ENCODE results near the gene MYH11.
"Not testable (repeated sequence)": the region's sequence is repeated elsewhere in the genome, so short reads cannot be mapped to it uniquely, and the experiment has no call there.

MYH11 gene

GRCh38 chr16:15809297-15809696 is 47.5 kb downstream of the MYH11 start:
- not testable (repeated sequence) for DNase-seq (ENCODE audit: low spot score)

GRCh38 chr16:15808071-15808470 is 48.8 kb downstream of the MYH11 start:
- DNase-seq (ENCODE audit: low spot score): no peak

DNA sequence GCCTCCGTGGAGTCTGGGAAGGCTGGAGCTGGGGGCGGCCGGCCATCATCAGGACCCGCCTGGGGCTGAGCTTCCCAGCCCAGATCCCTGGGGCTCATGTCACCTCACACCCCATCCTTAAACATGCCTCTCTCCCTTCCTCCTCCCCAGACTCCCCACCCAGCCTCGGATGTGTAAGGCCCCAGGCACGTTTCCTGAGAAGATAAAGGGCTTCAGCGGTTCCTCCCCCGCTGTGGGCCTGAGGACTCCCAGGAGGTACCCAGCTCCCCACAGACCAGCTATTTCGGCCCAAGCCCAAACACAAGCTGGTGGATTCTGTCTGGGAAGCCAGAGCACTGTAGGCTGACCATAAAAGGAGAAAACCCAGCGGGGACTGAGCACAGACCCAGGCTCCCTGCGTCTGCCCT is 49.2 kb downstream of the MYH11 start:
- DNase-seq (ENCODE audit: low spot score): no peak

- DNase-seq (ENCODE audit: low spot score): no peak
These were observed 53.2 kb downstream of the MYH11 start for GRCh38 chr16:15803618-15804017.

GRCh38 chr16:15799851-15800495 is 56.9 kb downstream of the MYH11 start:
- no peak for DNase-seq (ENCODE audit: low spot score)

DNA sequence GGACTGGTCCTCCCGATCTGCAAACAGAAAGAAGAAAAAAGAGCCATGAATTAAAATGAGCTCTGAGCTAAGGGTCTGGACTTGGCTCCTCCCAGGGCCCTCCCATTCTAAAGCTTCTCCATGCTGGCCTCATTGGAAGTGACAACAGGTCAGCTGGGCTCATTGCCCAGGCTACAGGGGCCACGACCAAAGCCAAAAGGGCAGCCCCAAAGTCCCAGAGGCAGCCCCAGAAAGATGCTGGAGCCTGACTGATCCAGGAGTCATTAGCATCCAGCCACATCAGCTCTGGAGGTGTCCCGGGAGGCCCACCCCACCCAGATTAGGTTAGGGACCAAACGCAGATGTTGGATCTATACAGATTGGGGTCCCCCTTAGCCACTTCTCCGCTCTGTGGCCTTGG is 58.2 kb downstream of the MYH11 start:
- no peak for DNase-seq (ENCODE audit: low spot score)

- DNase-seq (ENCODE audit: low spot score): no peak
These were observed 59.9 kb downstream of the MYH11 start for GRCh38 chr16:15796885-15797284.

DNA sequence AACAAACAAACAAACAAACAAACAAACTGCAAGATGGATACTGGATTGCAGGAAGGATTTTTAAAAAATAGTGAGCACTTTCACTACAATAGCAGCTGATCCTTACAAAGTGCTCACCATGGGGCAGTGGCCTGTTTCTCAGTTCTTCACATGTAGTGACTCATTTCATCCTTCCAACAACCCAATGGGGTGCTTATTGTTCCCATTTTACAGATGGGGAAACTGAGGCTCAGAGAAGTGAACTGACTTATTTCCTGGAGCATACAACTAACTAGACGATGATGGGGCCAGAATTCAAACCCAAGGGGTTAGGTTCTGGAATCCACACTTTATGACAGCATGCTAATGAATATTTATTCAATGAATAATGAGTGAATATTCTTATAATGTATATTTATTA is 61.2 kb downstream of the MYH11 start:
- no peak for DNase-seq (ENCODE audit: low spot score)

GRCh38 chr16:15792563-15792971 is 64.3 kb downstream of the MYH11 start:
- DNase-seq (ENCODE audit: low spot score): no peak

GRCh38 chr16:15790458-15790857 is 66.4 kb downstream of the MYH11 start:
- no peak for DNase-seq (ENCODE audit: low spot score)

- not testable (repeated sequence) for DNase-seq (ENCODE audit: low spot score)
These were observed 67.0 kb downstream of the MYH11 start for GRCh38 chr16:15789816-15790215.

- DNase-seq (ENCODE audit: low spot score): no peak
These were observed 68.0 kb downstream of the MYH11 start for GRCh38 chr16:15788846-15789239.

GRCh38 chr16:15786501-15786900 is 70.3 kb downstream of the MYH11 start:
- DNase-seq (ENCODE audit: low spot score): no peak

GRCh38 chr16:15785386-15786059 is 71.3 kb downstream of the MYH11 start:
- no peak for DNase-seq (ENCODE audit: low spot score)

- no peak for DNase-seq (ENCODE audit: low spot score)
These were observed 72.8 kb downstream of the MYH11 start for GRCh38 chr16:15783985-15784384.

- DNase-seq (ENCODE audit: low spot score): no peak
These were observed 74.1 kb downstream of the MYH11 start for GRCh38 chr16:15782573-15783365.

DNA sequence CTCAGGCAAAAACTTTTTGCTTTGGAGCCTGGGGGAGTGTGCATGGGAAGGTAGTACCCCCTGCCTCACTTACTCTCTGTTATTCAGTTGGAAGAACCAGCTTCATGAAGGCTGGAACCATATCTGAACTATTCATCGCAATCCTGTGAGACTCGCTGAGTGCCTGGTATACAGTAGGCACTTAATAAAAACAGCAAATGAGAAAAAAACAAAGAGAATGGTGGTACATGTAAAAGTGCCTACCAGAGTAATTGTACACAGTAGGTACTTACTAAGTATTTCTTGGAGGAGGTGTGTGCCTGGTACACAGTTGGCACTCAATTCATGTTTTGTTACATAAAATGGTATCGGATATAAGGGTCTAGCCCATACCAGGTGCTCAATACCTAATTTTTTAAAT is 75.2 kb downstream of the MYH11 start:
- no peak for DNase-seq (ENCODE audit: low spot score)

- DNase-seq (ENCODE audit: low spot score): no peak
These were observed 76.0 kb downstream of the MYH11 start for GRCh38 chr16:15780805-15781204.

- DNase-seq (ENCODE audit: low spot score): no peak
These were observed 77.0 kb downstream of the MYH11 start for GRCh38 chr16:15779664-15780351.

DNA sequence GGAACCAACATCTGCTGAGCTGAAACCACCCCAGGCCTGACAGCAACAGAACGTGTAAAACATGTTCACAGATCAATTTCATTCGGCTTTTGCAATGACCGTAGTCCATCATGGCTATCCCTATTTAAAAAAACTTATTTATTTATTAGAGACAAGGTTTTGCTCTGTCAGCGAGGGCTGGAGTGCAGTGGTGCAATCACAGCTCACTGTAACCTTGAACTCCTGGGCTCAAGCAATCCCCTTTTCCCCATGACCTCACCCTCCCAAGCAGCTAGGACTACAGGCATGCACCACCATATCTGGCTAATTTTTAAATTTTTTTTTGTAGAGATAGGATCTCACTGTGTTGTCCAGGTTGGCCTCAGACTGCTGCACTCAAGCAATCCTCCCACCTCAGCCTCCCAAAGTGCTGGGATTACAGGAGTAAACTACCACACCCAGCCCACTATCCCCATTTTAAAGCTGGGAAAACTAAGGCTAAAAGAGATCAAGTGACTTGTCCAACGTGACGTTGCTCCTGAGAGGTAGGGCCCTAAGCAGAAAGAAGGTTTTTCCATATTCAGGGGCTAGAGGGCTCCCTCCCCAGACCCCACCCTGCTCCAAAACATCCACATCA is 77.7 kb downstream of the MYH11 start:
- no peak for DNase-seq (ENCODE audit: low spot score)

DNA sequence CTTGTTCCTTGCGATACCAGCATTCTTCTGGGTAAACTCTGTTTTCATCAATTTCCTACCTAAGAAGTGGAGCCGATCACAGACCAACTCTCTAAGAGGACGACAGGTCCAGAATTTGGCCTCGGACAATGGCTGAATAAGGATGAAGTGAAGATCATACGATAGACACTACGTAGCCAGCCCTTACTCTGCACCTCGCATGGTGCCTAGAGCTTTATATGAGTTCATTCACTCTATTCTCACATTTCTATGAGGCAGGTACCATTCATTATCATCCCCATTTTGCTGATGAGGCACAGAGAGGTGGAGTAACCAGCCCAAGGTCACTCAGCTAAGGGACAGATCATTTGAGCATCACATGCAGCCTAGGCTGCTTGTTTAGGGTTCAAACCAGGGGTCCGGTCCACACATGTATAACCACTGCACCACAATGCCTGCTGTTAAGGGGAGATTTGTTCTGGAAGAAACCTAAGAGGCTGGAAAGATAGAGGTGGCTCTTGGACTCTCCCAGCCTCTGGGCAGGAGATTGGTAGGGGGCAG is 78.6 kb downstream of the MYH11 start:
- no peak for DNase-seq (ENCODE audit: low spot score)

Data from SW480 (cell line).